ENCODE data around the gene SLC37A2.

DNA sequence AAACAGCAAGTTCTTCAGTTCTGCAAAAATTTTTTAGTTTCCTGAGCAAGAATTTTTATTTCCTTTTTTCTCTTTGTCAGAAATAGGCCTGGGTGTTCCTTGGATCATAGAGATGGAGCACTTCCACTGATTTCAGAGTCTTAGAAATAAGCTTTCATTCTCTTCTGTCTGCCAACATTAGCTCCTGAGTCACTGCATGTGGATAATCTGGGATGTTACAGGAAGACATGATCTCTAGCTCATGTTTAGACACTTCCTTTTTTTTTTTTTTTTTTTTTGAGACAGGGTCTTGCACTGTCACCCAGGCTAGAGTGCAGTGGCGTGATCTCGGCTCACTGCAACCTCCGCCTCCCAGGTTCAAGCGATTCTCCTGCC, 61.5 kb downstream of the SLC37A2 start:
- TF ChIP-seq EZH2 (IDR thresholded peaks at IDR 0.05; ENCODE audit: borderline replicate concordance, low read length) = no peak
- TF ChIP-seq CTCF (IDR thresholded peaks at IDR 0.05; ENCODE audit: low read length) = no peak

Data from OCI-LY1 (cell line).